GM23248 (cell line): ENCODE measurements around the gene DIDO1. TPM values are rescaled to one million over a fixed set of nuclear protein-coding genes. Genes with fewer than 3 reads are reported as not detected.

ENCODE experiments used
- DNase-seq: peaks from one replicate; pipeline ENCODE4 v3.0.0-alpha.2; 2015
- H2AFZ ChIP-seq: fragments of 200-600 bp; sonication (generic); 2 replicates; pipeline ENCODE4 v1.6.1; 2016; ENCODE audit warnings: antibody characterized with exemption
- H3F3A ChIP-seq: fragments of 200-600 bp; sonication (generic); 2 replicates; pipeline ENCODE4 v1.6.1; 2016; ENCODE audit warnings: mild to moderate bottlenecking, antibody characterized with exemption, mixed run types; ENCODE audit not compliant: insufficient read depth
- H3K27ac ChIP-seq: fragments of 200-600 bp; sonication (generic); 2 replicates; pipeline ENCODE4 v1.5.1; 2016; ENCODE audit warnings: mild to moderate bottlenecking
- H3K27me3 ChIP-seq: fragments of 200-600 bp; sonication (generic); replicated peaks from 2 replicates; pipeline ENCODE4 v1.6.1; 2016; ENCODE audit warnings: mild to moderate bottlenecking; ENCODE audit not compliant: insufficient read depth
- H3K36me3 ChIP-seq: fragments of 200-600 bp; sonication (generic); 2 replicates; pipeline ENCODE4 v1.6.1; 2016; ENCODE audit warnings: low read depth, mild to moderate bottlenecking
- H3K4me1 ChIP-seq: fragments of 200-600 bp; sonication (generic); 2 replicates; pipeline ENCODE4 v1.6.1; 2016; ENCODE audit warnings: mild to moderate bottlenecking; ENCODE audit not compliant: insufficient read depth
- H3K4me2 ChIP-seq: fragments of 200-600 bp; sonication (generic); one replicate; pipeline ENCODE4 v1.6.1; 2016; ENCODE audit warnings: mild to moderate bottlenecking; ENCODE audit not compliant: unreplicated experiment
- H3K4me3 ChIP-seq: fragments of 200-600 bp; sonication (generic); 2 replicates; pipeline ENCODE4 v1.5.1; 2016; ENCODE audit warnings: mild to moderate bottlenecking
- H3K79me2 ChIP-seq: fragments of 200-600 bp; sonication (generic); 2 replicates; pipeline ENCODE4 v1.6.1; 2016; ENCODE audit warnings: mild to moderate bottlenecking; ENCODE audit not compliant: insufficient read depth
- H3K9ac ChIP-seq: fragments of 200-600 bp; sonication (generic); 2 replicates; pipeline ENCODE4 v1.6.1; 2016; ENCODE audit warnings: mild to moderate bottlenecking
- H3K9me2 ChIP-seq: fragments of 200-600 bp; sonication (generic); 2 replicates; pipeline ENCODE4 v1.6.1; 2016; ENCODE audit warnings: mixed run types, mild to moderate bottlenecking, moderate library complexity; ENCODE audit not compliant: insufficient read depth
- H3K9me3 ChIP-seq: fragments of 200-600 bp; sonication (generic); one replicate; pipeline ENCODE4 v1.6.1; 2017; ENCODE audit warnings: low read depth
- H4K20me1 ChIP-seq: fragments of 200-600 bp; sonication (generic); 2 replicates; pipeline ENCODE4 v1.6.0; 2016; ENCODE audit not compliant: insufficient read depth
- EZH2 ChIP-seq: fragments of 200-600 bp; sonication (generic); IDR thresholded peaks from 2 replicates; pipeline ENCODE4 v1.6.1; 2018; ENCODE audit warnings: antibody characterized with exemption, mild to moderate bottlenecking; ENCODE audit not compliant: insufficient read depth, poor library complexity, severe bottlenecking
- EZH2phosphoT487 ChIP-seq: fragments of 200-600 bp; sonication (generic); IDR thresholded peaks from 2 replicates; pipeline ENCODE4 v1.6.1; 2018; ENCODE audit warnings: antibody characterized with exemption, moderate library complexity, mild to moderate bottlenecking, low read depth; ENCODE audit not compliant: insufficient read depth
- WGBS, 2 experiments: methylation state at CpG; one replicate each; pipeline ENCODE4 v1.1.6; 2015 to 2017; ENCODE audit warnings: low lambda C conversion rate in 2 of 2, low coverage in 1 of 2; ENCODE audit errors: missing lambda C conversion rate in 2 of 2; 5-methylcytosine and 5-hydroxymethylcytosine counted together
- in situ Hi-C: fragments of 300-500 bp; cut with MboI; formaldehyde crosslinking; loops from 2 replicates; pipeline ENCODE4 v1.15.0; 2020
- polyA plus RNA-seq: library from polyadenylated mRNA; unstranded; fragments of >200 nt; fragmentation: Nextera tagmentation; extraction: Ambion mirVana; gene quantifications from 2 replicates; pipeline ENCODE4 v1.2.1, GENCODE V29; 2016
- total RNA-seq: library from RNA; depleted of rRNA; stranded (reverse); fragments of >200 nt; shearing (Covaris generic); gene quantifications from 2 replicates; pipeline ENCODE4 v1.2.3, GENCODE V29; 2014

The DIDO1 gene
- total and polyA plus RNA-seq, 2 experiments from 2014 or later, result 16.2 to 37.1 TPM

GRCh38 chr20:62938105-62938888 lies 12.0 kb upstream of the DIDO1 start, which contains the start of gene GID8:
GID8 (plus strand) TSS chr20:62938147; CDS start chr20:62941503, 3,356 bp downstream.
- Histone ChIP-seq H3K36me3 (no peaks in the 10 kb centered on the region; the same call in 1 of the 2 replicates), H3K27ac (peak within 1 kb of the TSS; percentile 97), H3K9me3 (no peaks in the 10 kb centered on the region), H3K4me1 (peaks cover 21% of the 10 kb centered on the region), H3K9ac (peak within 1 kb of the TSS; percentile 99), H2AFZ (peak within 1 kb of the TSS; percentile 85), H3K79me2 (peaks cover 93% of the 10 kb centered on the region), H4K20me1 (no peaks in the 10 kb centered on the region), H3K4me3 (peak within 1 kb of the TSS; percentile 98), H3F3A (peaks cover 28% of the 10 kb centered on the region), H3K9me2 (no peaks in the 10 kb centered on the region), H3K27me3 (no peaks in the 10 kb centered on the region), H3K4me2 (peak within 1 kb of the TSS; percentile 88)
- DNase-seq, result peak; percentile 86
- TF ChIP-seq EZH2phosphoT487, result no peak
- in situ Hi-C loops, result no loop called here
- 0 to 1% methylated on average over 33 to 67 of the region's 79 CpGs for WGBS, 2 experiments

- H3K9me2 ChIP-seq, result no peaks in the 10 kb centered on the region
- no peak for TF ChIP-seq EZH2phosphoT487
- no peak for TF ChIP-seq EZH2
- H3K4me1 ChIP-seq, result peaks cover 21% of the 10 kb centered on the region
- H3K79me2 ChIP-seq, result peaks cover 93% of the 10 kb centered on the region
- no peaks in the 10 kb centered on the region for H4K20me1 ChIP-seq
- H3K4me3 ChIP-seq, result peak overlapping the region; percentile 98
- H3K4me2 ChIP-seq, result peak overlapping the region; percentile 63
- no peaks in the 10 kb centered on the region for H3K9me3 ChIP-seq
- no peaks in the 10 kb centered on the region for H3K27me3 ChIP-seq
- in situ Hi-C loops, result no loop called here
- peaks cover 28% of the 10 kb centered on the region for H3F3A ChIP-seq
- peak; percentile 98 for DNase-seq
- 1% methylated on average over 59 to 60 of the region's 92 CpGs for WGBS, 2 experiments
- H3K9ac ChIP-seq, result peak overlapping the region; percentile 99
- H2AFZ ChIP-seq, result peak overlapping the region; percentile 85
- peaks cover 5% of the 10 kb centered on the region for H3K36me3 ChIP-seq
- H3K27ac ChIP-seq, result peak overlapping the region; percentile 97
Observed at GRCh38 chr20:62937268-62938104, 11.2 kb upstream of the DIDO1 start.

GRCh38 chr20:62935968-62936585 lies 9.8 kb upstream of the DIDO1 start:
- Histone ChIP-seq H3K9me3 (no peaks in the 10 kb centered on the region), H3K27me3 (no peaks in the 10 kb centered on the region), H3K4me2 (peak overlapping the region; percentile 63), H3K9ac (peak overlapping the region; percentile 99), H3K4me1 (peaks cover 21% of the 10 kb centered on the region), H3K27ac (peak overlapping the region; percentile 97), H3F3A (peaks cover 28% of the 10 kb centered on the region), H2AFZ (no peak overlapping the region), H3K36me3 (peaks cover 7% of the 10 kb centered on the region), H3K79me2 (peaks cover 93% of the 10 kb centered on the region), H4K20me1 (no peaks in the 10 kb centered on the region), H3K9me2 (no peaks in the 10 kb centered on the region), H3K4me3 (peak overlapping the region; percentile 98)
- 88 to 90% methylated on average over 22 of the region's 22 CpGs for WGBS, 2 experiments
- TF ChIP-seq EZH2phosphoT487 (no peak), EZH2 (no peak)
- in situ Hi-C loops, result no loop called here
- no peak for DNase-seq

GRCh38 chr20:62935204-62935967 lies 9.1 kb upstream of the DIDO1 start:
- peak overlapping the region; percentile 13; the same call in 1 of the 2 replicates for H3K9ac ChIP-seq
- peaks cover 93% of the 10 kb centered on the region for H3K79me2 ChIP-seq
- no peaks in the 10 kb centered on the region for H4K20me1 ChIP-seq
- no peaks in the 10 kb centered on the region for H3K27me3 ChIP-seq
- H2AFZ ChIP-seq, result no peak overlapping the region
- no peak for DNase-seq
- no peak overlapping the region for H3K4me2 ChIP-seq
- no peak overlapping the region for H3K4me3 ChIP-seq
- no peaks in the 10 kb centered on the region for H3K9me2 ChIP-seq
- 73 to 74% methylated on average over 12 of the region's 12 CpGs for WGBS, 2 experiments
- TF ChIP-seq EZH2, result no peak
- no peak for TF ChIP-seq EZH2phosphoT487
- no peaks in the 10 kb centered on the region for H3K9me3 ChIP-seq
- peaks cover 7% of the 10 kb centered on the region for H3K36me3 ChIP-seq
- H3K27ac ChIP-seq, result peak overlapping the region; percentile 15; the same call in 1 of the 2 replicates
- peaks cover 31% of the 10 kb centered on the region for H3F3A ChIP-seq
- peaks cover 21% of the 10 kb centered on the region for H3K4me1 ChIP-seq
- in situ Hi-C loops, result no loop called here
